NCI-H1092 treated with DMSO at 0.1 percent for 48 hours (cell line): ENCODE data around the gene ZGRF1.
A peak's percentile ranks its signal among the peaks of the same experiment; 100 is the strongest.
"Not testable (repeated sequence)": the region's sequence is repeated elsewhere in the genome, so short reads cannot be mapped to it uniquely, and the experiment has no call there.

Experiments
- DNase-seq: peaks from one replicate; lab custom pipeline; 2025; lab: John Stamatoyannopoulos, UW

Gene ZGRF1

DNA sequence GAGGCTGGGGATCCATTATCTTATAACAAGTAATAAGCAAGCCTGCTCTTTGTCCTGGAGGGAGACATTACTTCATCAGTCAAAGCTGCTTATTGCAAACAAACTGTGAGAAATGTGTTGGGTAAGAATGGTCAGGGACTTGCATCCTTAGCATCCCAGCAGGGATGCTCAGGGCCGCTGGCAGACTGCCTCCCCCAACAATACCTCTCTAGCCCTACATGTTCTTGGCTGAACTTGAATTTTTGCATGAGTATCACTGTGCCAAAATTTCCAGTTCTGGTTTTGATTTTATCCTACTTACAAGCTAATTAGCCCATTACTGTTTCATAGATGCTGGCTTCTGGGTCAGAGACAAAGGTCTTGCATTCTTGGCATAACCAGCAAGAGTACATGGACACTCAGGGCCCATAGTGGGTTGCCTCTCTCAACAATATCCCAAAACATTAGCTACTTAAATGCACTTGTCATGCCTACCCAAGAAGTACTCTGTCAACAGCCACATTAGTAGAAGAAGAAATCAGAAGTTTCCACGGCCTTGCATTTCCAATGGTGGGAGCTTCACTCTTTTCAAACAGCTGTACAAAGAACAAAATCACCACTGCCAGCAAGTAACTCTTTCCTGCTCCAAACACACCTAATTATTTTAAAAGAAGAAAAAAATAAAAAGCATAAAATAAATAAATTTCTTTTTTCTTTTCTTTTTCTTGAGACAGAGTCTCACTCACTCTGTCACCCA is 78.9 kb downstream of the ZGRF1 start:
- no peak for DNase-seq

DNA sequence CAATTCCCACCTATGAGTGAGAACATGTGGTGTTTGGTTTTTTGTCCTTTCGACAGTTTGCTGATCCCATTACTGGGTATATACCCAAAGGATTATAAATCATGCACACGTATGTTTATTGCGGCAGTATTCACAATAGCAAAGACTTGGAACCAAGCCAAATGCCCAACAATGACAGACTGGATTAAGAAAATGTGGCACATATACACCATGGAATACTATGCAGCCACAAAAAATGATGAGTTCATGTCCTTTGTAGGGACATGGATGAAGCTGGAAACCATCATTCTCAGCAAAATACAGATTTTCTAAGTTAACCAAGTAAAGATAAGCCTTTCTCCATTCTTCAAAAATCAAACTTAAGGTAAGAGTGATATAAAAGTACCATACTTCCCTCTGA is 82.4 kb downstream of the ZGRF1 start:
- DNase-seq, result not testable (repeated sequence)

DNA sequence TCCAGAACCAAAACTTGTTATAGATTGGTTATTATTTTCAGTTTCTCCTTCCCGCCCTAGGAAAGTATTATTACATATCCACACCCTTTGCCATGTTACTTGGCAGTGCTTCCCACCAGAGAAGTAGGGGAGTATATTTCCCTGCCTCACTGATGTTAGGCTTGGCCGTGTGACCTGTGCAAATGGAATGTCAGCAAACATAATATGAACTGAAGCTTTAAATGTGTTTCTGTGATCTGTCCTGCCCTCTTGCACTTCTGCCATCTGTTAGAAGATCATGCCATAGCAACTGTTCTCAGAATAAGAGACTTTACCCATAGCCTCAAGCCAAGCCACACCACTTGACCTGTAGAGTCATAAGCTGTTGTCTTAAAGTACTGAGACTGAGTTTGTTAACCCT is 84.0 kb downstream of the ZGRF1 start:
- no peak for DNase-seq

DNA sequence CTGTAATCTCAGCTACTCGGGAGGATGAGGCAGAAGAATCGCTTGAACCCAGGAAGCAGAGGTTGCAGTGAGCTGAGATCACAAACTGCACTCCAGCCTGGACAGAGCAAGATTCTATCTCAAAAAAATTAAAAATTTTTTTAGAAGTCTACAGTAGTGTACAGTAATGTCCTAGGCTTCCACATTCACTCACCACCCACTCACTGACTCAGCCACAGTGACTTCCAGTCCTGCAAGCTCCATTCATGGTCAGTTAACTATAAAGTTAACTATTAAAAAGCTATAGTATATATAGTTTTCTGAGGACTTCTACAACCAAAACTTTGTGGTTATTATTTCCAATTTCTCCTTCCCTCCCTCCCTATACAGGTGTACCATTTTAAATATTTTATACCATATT is 86.0 kb downstream of the ZGRF1 start:
- DNase-seq, result no peak

DNA sequence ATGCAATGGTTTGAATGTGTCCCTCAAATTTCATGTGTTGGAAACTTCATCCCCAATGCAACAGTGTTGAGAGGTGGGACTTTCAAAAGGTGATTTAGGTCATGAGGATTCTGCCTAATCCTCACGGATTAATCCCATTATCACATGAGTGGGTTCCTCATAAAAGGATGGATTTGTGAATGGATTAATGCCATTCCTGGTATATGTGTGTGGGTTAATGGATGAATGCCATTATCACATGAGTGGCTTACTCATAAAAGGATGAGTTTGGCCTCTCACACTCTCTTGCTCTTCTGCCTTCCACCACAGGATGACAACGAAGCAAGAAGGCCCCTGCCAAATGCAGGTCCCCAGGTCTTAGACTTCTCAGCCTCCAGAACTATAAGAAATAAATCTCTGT is 90.2 kb downstream of the ZGRF1 start:
- no peak for DNase-seq

DNA sequence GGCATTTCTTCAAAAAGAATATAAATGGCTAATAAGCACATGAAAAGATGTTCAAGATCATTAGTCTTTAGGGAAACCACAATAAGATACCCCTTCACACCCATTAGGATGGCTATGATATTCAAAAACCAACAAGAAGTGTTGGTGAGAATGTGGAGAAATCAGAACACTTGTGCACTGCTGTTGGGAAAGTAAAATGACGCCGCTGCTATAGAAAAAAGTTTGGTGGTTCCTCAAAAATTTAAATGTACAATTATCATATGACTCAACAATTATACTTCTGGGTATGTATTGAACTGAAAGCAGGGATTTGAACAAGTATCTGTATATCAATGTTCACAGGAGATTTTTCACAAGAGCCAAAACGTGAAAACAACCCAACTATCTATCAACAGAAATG is 91.4 kb downstream of the ZGRF1 start:
- no peak for DNase-seq

DNA sequence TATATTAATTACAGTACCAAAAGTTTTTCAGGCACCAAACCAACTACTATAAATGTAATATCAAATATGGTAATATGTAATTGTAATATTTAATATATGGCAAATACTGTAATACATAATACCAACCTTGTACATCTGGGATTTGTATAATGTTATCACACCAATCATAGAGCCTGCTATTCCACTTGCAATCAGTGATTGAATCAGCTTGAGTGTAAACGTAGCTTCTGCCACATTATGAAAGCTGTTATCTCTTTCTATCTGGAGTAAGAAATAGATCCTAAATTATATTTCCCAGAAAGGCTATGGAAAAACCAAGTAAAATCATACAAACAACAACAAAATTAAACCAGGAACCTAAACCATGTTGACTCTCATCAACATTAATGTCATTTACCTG is 96.0 kb downstream of the ZGRF1 start:
- no peak for DNase-seq

DNA sequence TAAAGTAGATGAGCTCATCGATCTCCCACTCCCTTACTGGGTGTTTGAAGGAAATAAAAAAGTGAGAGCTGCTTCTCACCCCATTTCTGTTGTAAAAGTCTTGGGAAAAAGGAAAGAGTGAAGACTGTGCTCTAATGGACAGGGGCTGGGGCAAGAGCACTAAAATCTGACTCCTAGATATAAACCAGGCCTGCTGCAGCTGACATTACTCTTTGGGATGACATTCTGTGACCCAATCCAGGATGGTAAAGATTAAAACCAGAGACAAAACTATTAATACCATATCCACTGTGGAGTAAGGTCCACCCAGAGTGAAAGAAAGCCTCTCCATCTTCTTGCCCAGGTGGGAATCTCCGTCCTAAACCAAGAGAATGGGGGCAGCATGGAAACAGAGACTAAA is 100.6 kb downstream of the ZGRF1 start:
- DNase-seq, result no peak

DNA sequence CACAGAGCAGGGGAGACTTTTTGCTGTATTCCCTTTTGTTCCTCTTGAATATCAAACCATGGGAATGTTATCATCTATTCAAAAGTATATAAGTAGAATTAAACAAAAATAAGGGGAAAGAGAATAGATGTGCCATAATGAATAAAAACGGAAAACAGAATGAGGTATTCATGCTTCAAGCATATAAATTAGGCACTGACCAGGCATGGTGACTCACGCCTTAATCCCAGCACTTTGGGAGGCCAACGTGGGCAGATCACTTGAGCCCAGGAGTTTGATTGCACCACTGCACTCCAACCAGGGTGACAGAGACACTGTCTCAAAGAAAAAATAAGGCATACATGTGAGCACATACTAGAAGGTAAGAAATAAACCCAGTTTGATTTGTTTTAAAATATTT is 104.4 kb downstream of the ZGRF1 start:
- no peak for DNase-seq

DNA sequence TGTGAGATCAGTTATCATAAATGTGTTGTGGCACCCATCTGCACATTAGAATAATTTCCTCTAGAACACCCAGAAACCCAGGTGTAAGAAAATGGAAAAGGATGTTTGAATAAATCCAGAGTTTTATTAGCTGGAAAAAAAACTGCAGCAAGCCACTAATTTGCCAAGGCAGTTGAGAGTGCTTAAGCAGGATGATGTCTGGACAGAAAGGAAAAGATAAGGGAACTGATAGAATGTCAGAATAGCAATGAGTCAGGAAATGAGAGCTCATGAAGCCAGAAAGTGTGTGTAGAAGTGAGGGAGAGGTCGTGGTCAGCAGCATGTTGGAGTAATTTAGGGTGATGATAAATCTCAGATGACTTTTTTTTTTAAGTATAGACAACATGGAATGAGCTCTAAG is 105.6 kb downstream of the ZGRF1 start:
- no peak for DNase-seq

DNA sequence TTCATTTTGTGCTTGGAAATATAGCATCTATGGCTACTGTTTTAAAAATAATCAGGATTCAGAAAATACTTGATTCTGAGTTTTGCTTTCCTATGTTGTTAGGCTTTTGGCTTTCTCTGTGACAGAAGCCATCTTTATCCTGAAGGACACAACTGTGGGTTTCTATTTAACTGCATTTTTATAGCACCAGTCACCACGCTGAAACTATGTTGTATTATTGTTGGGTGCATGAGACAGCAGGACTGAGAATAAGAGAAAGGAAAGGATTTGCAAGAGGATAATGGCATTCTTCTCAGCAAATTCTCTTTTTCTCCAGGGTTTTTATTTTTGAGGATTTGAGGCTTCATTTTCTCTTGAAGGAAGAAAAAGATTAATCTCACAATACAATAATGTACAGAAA is 110.6 kb downstream of the ZGRF1 start:
- DNase-seq, result no peak

DNA sequence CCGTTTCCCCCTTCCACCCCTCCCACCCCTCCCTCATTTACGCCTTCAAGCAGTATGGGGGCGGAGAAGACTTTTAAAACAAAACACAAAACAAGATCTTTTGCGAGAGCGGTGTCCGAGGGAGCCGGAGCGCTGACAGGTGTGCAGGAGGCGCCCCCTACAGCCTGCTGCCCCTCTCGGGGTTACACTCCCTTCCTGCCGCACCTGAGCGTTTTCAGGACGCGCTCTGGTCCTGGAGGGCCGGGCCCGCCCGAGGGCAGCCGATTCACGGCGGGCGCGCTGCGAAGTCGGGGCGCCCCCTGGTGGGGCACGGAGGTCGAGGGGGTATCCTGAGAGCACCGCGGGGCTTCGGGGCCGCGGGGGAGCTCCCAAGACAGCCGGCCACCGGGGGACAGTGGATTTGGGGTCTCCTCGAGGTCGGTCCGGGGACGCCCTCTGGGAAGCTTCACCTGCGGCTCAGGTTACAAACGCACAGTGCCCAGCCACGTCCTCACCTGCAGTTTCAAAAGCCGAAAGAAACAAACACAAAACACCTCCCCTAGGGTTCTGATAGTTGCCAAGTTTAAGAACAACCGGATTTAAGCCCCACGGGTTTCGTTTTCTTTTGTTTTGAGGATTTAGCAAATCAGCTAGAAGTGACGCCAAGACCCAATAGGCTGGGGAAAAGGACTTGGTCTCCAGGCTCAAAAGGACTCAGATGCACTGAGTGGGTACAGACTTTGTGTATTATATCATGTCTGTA is 112.8 kb downstream of the ZGRF1 start:
- DNase-seq, result peak; percentile 81

DNA sequence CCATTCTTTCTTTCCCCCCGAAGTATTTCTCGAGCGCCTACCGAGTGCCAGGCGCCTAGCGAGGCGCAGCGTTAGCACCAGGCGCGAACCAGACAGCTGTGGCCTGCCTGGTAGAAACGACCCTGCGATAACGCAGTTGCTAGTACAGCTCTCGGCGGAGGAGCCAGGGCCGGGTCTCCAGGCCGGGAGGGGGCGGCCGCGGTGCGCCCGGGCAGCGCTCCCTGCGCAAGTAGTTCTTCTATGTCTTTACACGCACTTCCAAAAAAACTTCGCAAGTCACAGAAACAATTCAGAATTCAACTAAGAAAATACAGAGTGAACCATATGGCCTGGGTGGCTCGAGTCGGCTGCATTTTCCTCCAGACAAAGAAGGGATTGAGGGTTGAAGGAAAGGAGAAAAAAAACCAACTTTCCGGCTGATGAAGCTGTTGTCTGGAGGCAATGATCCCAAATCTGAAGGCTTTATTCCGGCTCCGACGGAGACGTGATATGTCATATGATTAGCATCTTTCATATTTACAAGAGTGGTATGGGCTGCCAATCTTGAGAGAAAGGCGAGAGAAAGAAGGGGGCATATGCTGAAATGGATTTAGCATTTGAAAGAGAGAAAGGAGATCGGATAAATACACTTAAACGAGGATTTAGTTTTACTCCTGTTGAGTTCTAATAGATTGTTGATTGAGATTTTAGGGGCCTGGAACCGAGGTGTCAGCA is 113.5 kb downstream of the ZGRF1 start:
- DNase-seq, result no peak

DNA sequence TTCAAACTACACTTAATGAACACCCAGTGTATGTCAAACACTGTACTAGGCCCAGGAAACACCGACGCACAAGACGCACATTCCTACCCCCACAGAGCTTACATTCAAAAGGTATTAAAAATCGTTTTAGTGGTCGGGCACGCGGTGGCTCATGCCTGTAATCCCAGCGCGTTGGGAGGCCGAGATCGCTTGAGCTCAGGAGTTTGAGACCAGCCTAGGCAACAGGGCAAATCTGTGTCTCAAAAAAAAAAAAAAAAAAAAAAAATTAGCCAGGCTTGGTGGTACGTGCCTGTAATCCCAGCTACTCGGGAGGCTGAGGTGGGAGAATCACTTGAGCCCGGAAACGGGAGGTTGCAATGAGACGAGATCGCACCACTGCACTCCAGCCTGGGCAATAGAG is 114.3 kb downstream of the ZGRF1 start:
- DNase-seq, result not testable (repeated sequence)

DNA sequence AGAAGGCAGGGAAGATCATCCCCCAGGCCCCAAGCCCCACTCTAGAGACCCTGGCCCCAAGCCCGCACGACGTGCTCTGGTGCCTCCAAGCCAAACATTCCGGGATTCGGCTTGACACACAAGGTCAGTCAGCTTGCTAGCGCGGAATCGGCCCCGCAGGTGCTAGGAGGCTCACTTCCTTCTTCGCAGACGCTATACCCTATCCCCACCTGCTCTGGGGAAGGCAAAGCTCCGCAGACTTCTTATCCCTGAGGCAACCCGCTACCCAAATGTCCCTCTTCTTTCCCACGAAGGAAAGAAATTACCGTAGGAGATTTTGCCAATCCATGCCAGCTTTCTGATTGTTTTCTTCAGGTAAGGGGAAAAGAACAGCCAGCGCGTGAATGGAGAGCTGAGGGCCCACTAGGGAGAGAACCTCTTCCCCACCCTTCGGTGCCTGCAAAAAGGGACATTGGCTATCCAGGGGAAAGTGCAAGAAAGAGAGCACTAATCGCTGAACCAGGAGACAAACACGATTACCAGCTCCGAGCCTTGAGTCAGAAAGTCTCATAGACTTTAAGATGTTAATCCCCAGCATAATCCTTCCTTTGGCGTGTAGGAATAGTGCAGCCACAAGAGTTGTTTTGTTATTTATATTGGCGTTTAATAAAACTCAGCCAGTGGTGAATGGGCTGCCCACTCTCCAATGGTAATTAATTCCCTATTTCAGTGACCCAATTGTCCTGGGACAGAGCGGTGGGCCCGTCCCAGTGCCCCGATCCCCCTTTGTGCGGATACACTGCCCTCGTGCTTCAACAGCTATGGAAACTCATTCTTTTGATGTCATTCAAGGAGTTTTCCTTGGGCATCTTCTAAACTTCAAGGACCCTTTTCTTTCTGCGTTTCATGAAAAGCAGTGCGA is 115.3 kb downstream of the ZGRF1 start:
- no peak for DNase-seq

DNA sequence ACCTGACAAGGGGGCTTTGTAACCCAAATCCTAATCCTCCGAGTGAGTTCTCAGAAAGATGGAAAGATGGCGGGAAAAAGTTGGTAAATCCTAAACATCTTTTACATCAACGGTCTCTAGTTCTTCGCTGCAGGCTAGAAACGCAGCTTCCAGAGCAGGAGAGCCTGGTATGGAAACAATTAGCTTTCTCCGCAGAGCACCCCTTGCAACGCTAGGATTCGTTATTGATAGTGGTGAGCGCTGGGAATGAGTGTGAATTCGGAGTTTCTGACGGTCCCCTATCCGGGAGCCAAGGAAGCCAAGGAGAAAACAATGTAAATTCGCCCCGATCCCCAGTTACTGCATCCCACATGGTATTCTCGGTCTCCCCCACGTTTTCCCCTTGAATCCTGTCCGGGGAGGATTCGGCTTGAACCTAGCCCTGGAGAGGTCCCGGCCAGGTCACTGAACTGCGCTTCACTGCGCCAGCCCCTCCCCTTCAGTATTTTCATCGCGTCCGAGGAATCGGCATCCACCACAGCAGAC is 116.0 kb downstream of the ZGRF1 start:
- no peak for DNase-seq

DNA sequence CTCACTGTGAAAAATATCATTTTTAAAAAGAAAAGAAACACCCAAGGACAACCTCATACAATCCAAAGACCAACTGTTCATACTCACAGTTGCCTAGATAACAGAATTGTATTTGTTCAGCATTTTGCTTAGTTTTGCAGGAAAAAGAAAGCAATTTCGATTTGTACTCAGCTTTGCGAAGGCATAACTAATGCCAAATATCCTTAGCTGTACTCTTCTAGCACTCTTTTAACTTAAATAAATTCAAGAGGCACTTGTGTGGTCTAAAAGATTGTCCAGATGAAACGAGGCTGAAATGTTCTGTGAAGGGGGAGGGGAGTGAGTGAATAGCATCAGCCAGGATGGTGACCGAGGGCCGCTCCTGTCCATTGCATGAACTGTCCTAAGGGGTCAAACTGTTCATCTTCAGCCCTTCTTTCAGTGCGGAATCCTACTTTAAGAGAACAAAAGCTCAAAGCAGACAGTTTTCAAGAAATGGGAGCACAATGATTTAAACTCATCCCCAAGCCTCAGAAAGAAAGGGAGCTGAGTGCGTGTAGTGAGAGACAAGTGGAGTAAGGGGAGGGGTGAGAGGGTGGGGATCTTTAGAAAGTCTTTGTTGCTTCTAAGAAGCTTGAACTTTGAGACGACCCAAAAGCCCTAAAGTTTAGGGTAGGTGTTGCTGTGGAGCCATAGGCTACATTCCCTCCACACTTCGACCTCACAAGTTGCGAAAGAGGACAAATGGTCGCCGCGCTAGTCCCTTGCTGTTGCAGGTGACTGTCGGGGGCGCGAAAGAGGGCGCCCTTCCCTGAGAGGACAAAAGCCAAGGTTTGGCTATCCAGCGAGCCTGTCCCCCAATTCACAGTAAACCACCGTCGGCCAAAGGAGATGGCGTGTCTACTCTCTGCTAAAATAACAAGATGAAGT is 116.8 kb downstream of the ZGRF1 start:
- no peak for DNase-seq

DNA sequence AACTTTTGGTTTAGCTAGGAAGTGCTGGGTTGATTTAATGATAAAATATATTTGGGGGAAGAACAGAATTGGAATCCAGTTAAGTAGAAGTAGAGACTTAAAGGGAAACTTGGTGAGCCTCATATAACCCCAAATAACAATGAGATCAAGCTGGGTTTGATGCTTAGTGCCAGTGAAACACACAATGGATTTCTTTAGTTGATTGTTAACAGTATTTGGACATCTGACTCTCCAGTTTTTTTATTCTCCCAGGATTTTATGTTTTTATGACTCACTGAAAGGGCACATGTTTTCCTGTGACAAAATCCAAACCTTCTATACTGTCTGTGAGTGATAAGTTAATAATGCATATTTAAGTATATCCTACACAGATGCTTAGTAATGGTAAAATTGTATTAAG is 118.0 kb downstream of the ZGRF1 start:
- DNase-seq, result no peak

DNA sequence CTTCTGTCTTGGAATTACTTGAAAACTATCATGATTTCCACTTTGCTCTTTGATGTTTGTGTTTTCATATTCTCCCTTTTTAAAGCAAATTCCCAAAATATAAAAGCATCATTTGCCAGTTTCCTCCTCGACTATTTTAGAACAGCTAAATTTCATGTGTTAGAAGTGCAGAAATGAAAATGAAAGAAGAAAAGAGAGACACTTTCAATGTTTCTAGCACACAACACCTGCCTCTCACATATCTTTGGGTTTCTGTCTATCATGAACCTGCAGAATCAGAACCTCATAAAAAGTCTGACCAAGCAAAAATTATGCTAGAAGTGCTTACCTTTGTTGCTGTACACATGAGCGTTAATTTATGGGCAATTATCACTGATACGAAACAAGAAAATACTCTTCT is 118.8 kb downstream of the ZGRF1 start:
- DNase-seq, result no peak

DNA sequence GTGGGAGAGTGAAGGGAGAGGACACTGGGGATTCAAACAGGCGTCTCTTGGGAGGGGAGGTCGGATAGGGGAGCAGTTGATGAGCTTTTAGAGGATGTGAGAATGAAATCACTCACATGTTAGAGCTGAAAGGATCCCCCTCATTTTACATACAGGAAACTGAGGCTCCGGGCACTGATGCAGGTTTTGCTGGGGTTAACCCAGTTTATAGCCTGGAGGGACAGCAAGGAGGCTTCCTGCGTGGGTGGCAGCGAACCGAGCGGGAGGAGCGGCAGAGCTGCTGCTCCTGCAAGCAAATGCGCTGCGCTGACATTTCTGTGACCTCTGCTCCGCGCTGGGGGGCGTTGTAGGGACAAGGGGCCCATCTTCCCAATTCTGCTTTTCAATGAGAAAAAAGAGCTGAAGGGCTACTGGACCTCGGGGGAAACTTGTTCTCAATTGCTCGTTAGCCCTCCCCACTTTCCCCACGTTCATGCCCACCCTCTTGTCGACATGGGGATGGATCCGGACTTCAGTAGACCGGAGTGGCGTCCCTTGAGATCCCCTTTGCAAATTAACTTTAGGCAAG is 119.6 kb downstream of the ZGRF1 start:
- DNase-seq, result peak; percentile 53
